SK-N-SH treated with all-trans-retinoic acid at 6 μM for 48 hours (cell line): ENCODE results near the gene TMEM37.

Experiments used
- ATAC-seq: fragments of 200-7000 bp; cut with Tn5 transposase; 3 replicates; pipeline ENCODE4 v1.9.1; 2020; ENCODE audit warnings: mild to moderate bottlenecking, moderate library complexity
- BACH2 ChIP-seq: fragments of 250-450 bp; sonication (Bioruptor Pico); IDR thresholded peaks from 2 replicates; pipeline ENCODE4 v1.9.0; 2021; ENCODE audit warnings: mild to moderate bottlenecking, borderline replicate concordance
- CSDC2 ChIP-seq: fragments of 250-450 bp; sonication (Bioruptor Pico); IDR thresholded peaks from 2 replicates; pipeline ENCODE4 v1.5.0; 2020; ENCODE audit warnings: mild to moderate bottlenecking, moderate library complexity
- ESRRG ChIP-seq: fragments of 250-450 bp; sonication (Bioruptor Pico); IDR thresholded peaks from 2 replicates; pipeline ENCODE4 v1.6.1; 2021; ENCODE audit warnings: mild to moderate bottlenecking
- GLIS3 ChIP-seq: fragments of 250-450 bp; sonication (Bioruptor Pico); IDR thresholded peaks from 2 replicates; pipeline ENCODE4 v1.5.0; 2020; ENCODE audit warnings: mild to moderate bottlenecking, moderate library complexity
- ISL1 ChIP-seq: fragments of 250-450 bp; sonication (Bioruptor Pico); IDR thresholded peaks from 2 replicates; pipeline ENCODE4 v2.1.2; 2022; ENCODE audit warnings: mild to moderate bottlenecking, moderate library complexity
- OSR1 ChIP-seq: fragments of 250-450 bp; sonication (Bioruptor Pico); IDR thresholded peaks from 2 replicates; pipeline ENCODE4 v1.8.0; 2022; ENCODE audit warnings: moderate library complexity, mild to moderate bottlenecking, inconsistent platforms
- PPARA ChIP-seq: fragments of 250-450 bp; sonication (Bioruptor Pico); IDR thresholded peaks from 2 replicates; pipeline ENCODE4 v1.5.0; 2020; ENCODE audit warnings: mild to moderate bottlenecking, borderline replicate concordance
- RARB ChIP-seq: fragments of 250-450 bp; sonication (Bioruptor Pico); IDR thresholded peaks from 2 replicates; pipeline ENCODE4 v1.8.0; 2021; ENCODE audit warnings: mild to moderate bottlenecking, moderate library complexity
- SNAI2 ChIP-seq: fragments of 250-450 bp; sonication (Bioruptor Pico); IDR thresholded peaks from 2 replicates; pipeline ENCODE4 v1.5.0; 2020; ENCODE audit warnings: mild to moderate bottlenecking, moderate library complexity
- TCF4 ChIP-seq: fragments of 250-450 bp; sonication (Bioruptor Pico); IDR thresholded peaks from 2 replicates; pipeline ENCODE4 v1.8.0; 2021; ENCODE audit warnings: mild to moderate bottlenecking, moderate library complexity, borderline replicate concordance
- TOX ChIP-seq: fragments of 250-450 bp; sonication (Bioruptor Pico); IDR thresholded peaks from 2 replicates; pipeline ENCODE4 v1.8.0; 2021; ENCODE audit warnings: mild to moderate bottlenecking, moderate library complexity, borderline replicate concordance
- ZC3H10 ChIP-seq: fragments of 250-450 bp; sonication (Bioruptor Pico); IDR thresholded peaks from 2 replicates; pipeline ENCODE4 v1.5.1; 2021; ENCODE audit warnings: mild to moderate bottlenecking, moderate library complexity
- ZFP3 ChIP-seq: fragments of 250-450 bp; sonication (Bioruptor Pico); IDR thresholded peaks from 2 replicates; pipeline ENCODE4 v1.5.0; 2020; ENCODE audit warnings: mild to moderate bottlenecking, moderate library complexity
- ZFP30 ChIP-seq: fragments of 450-650 bp; formaldehyde crosslinking; IDR thresholded peaks from 2 replicates; pipeline ENCODE4 v1.5.0; 2022; ENCODE audit warnings: mild to moderate bottlenecking, moderate library complexity
- ZNF565 ChIP-seq: fragments of 450-650 bp; formaldehyde crosslinking; conservative IDR thresholded peaks from 2 replicates; pipeline ENCODE4 v1.5.0; 2020; ENCODE audit warnings: low read depth, mild to moderate bottlenecking, moderate library complexity
- ZNF70 ChIP-seq: fragments of 450-650 bp; formaldehyde crosslinking; IDR thresholded peaks from 2 replicates; pipeline ENCODE4 v1.5.0; 2020; ENCODE audit warnings: mild to moderate bottlenecking, moderate library complexity
- ZNF8 ChIP-seq: fragments of 450-650 bp; formaldehyde crosslinking; IDR thresholded peaks from 2 replicates; pipeline ENCODE4 v1.5.0; 2020; ENCODE audit warnings: mild to moderate bottlenecking, moderate library complexity
- TF ChIP-seq, protein P1 (sequence below): fragments of 250-450 bp; sonication (Bioruptor Pico); IDR thresholded peaks from 2 replicates; pipeline ENCODE4 v1.8.0; 2020; ENCODE audit warnings: mild to moderate bottlenecking, moderate library complexity, borderline replicate concordance
- TF ChIP-seq, protein P2 (sequence below): fragments of 250-450 bp; sonication (Bioruptor Pico); IDR thresholded peaks from 2 replicates; pipeline ENCODE4 v1.5.1; 2020; ENCODE audit warnings: low read depth, mild to moderate bottlenecking, moderate library complexity
- TF ChIP-seq, protein P3 (sequence below): fragments of 250-450 bp; sonication (Bioruptor Pico); IDR thresholded peaks from 2 replicates; pipeline ENCODE4 v1.5.1; 2021; ENCODE audit warnings: mild to moderate bottlenecking, moderate library complexity
- TF ChIP-seq, protein P4 (sequence below): fragments of 250-450 bp; sonication (Bioruptor Pico); IDR thresholded peaks from 2 replicates; pipeline ENCODE4 v1.8.0; 2021; ENCODE audit warnings: low read depth, mild to moderate bottlenecking, moderate library complexity, borderline replicate concordance

Gene TMEM37

DNA sequence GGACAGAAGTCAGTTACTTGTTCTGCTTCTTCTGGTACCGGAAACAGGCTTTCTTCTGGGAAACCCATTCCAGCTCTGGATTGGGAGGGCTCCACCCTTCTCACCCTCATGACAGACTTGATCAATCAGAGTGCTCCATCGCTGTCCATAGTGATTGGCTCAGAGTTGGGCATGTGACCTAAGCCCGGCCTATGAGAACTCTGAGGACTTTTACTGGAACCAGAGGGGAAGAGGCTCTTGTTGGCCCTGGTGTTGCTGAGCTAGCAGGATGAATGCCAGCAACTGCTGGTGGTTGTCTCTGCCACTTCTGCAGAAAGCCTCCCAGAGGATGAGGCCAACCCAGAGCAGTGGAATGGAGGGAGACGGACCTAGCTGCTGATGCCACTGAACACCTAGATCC lies 33.3 kb downstream of the TMEM37 start:
- ATAC-seq = peak; percentile 58; the same call in 2 of the 3 replicates
- TF ChIP-seq ISL1 = no peak
- no peak for TF ChIP-seq CSDC2 (CRISPR knock-in tag)
- no peak for TF ChIP-seq TCF4 (CRISPR knock-in tag)
- TF ChIP-seq ZNF8 (CRISPR knock-in tag) = no peak
- no peak for TF ChIP-seq ZFP30
- no peak for TF ChIP-seq PPARA (CRISPR knock-in tag)
- TF ChIP-seq, protein P1, sequence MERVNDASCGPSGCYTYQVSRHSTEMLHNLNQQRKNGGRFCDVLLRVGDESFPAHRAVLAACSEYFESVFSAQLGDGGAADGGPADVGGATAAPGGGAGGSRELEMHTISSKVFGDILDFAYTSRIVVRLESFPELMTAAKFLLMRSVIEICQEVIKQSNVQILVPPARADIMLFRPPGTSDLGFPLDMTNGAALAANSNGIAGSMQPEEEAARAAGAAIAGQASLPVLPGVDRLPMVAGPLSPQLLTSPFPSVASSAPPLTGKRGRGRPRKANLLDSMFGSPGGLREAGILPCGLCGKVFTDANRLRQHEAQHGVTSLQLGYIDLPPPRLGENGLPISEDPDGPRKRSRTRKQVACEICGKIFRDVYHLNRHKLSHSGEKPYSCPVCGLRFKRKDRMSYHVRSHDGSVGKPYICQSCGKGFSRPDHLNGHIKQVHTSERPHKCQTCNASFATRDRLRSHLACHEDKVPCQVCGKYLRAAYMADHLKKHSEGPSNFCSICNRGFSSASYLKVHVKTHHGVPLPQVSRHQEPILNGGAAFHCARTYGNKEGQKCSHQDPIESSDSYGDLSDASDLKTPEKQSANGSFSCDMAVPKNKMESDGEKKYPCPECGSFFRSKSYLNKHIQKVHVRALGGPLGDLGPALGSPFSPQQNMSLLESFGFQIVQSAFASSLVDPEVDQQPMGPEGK = no peak
- TF ChIP-seq ZNF70 (CRISPR knock-in tag) = no peak
- TF ChIP-seq ESRRG (CRISPR knock-in tag) = no peak
- TF ChIP-seq TOX (CRISPR knock-in tag) = no peak
- TF ChIP-seq ZFP3 (CRISPR knock-in tag) = no peak
- TF ChIP-seq ZNF565 (CRISPR knock-in tag) = no peak
- TF ChIP-seq OSR1 (CRISPR knock-in tag) = no peak
- no peak for TF ChIP-seq GLIS3 (CRISPR knock-in tag)
- TF ChIP-seq, protein P2, sequence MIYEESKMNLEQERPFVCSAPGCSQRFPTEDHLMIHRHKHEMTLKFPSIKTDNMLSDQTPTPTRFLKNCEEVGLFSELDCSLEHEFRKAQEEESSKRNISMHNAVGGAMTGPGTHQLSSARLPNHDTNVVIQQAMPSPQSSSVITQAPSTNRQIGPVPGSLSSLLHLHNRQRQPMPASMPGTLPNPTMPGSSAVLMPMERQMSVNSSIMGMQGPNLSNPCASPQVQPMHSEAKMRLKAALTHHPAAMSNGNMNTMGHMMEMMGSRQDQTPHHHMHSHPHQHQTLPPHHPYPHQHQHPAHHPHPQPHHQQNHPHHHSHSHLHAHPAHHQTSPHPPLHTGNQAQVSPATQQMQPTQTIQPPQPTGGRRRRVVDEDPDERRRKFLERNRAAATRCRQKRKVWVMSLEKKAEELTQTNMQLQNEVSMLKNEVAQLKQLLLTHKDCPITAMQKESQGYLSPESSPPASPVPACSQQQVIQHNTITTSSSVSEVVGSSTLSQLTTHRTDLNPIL = no peak

DNA sequence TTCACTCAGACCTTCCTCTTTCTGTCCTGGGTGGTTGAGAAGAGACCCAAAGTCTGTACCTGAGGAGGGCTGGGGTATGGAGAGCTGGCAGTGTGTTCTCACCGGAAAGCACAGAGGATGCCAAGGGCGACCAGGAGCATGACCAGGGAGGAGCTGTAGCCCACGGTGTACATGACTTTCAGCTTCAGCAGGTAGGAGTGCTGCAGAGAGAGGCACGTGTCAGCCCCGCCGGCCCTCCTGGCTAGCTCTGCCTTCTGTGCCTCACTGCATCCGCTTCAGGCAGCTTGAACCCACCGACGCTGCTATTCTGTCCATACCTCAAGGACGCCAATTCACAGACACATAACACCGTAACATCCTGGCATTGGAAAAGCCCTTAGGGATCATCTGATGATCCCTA lies 34.0 kb downstream of the TMEM37 start:
- TF ChIP-seq GLIS3 (CRISPR knock-in tag) (no peak), ZFP3 (CRISPR knock-in tag) (no peak)
- TF ChIP-seq, protein P3, sequence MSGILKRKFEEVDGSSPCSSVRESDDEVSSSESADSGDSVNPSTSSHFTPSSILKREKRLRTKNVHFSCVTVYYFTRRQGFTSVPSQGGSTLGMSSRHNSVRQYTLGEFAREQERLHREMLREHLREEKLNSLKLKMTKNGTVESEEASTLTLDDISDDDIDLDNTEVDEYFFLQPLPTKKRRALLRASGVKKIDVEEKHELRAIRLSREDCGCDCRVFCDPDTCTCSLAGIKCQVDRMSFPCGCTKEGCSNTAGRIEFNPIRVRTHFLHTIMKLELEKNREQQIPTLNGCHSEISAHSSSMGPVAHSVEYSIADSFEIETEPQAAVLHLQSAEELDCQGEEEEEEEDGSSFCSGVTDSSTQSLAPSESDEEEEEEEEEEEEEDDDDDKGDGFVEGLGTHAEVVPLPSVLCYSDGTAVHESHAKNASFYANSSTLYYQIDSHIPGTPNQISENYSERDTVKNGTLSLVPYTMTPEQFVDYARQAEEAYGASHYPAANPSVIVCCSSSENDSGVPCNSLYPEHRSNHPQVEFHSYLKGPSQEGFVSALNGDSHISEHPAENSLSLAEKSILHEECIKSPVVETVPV (CRISPR knock-in tag) = no peak
- no peak for ATAC-seq

DNA sequence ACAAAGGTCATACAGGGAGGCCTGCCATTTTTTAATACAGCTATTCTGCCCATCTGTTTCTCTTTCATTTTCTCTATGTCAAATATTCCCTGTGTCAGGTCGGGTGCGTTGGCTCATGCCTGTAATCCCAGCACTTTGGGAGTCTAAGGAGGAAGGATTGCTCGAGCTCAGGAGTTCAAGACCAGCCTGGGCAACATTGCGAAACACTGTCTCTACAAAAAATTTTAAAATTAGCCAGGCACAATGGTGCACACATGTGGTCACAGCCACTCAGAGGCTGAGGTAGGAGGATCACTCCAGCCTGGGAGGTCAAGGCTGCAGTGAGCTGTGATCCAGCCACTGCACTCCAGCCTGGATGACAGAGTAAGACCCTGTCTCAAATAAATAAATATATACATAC lies 34.7 kb downstream of the TMEM37 start:
- TF ChIP-seq, protein P2 = no peak
- TF ChIP-seq BACH2 (CRISPR knock-in tag) = no peak
- TF ChIP-seq, protein P4, sequence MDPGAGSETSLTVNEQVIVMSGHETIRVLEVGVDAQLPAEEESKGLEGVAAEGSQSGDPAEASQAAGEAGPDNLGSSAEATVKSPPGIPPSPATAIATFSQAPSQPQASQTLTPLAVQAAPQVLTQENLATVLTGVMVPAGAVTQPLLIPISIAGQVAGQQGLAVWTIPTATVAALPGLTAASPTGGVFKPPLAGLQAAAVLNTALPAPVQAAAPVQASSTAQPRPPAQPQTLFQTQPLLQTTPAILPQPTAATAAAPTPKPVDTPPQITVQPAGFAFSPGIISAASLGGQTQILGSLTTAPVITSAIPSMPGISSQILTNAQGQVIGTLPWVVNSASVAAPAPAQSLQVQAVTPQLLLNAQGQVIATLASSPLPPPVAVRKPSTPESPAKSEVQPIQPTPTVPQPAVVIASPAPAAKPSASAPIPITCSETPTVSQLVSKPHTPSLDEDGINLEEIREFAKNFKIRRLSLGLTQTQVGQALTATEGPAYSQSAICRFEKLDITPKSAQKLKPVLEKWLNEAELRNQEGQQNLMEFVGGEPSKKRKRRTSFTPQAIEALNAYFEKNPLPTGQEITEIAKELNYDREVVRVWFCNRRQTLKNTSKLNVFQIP (CRISPR knock-in tag) = no peak
- TF ChIP-seq ZNF8 (CRISPR knock-in tag) = no peak
- TF ChIP-seq RARB = no peak
- TF ChIP-seq ISL1 = no peak
- no peak for TF ChIP-seq ZC3H10
- TF ChIP-seq TOX (CRISPR knock-in tag) = no peak
- no peak for ATAC-seq

DNA sequence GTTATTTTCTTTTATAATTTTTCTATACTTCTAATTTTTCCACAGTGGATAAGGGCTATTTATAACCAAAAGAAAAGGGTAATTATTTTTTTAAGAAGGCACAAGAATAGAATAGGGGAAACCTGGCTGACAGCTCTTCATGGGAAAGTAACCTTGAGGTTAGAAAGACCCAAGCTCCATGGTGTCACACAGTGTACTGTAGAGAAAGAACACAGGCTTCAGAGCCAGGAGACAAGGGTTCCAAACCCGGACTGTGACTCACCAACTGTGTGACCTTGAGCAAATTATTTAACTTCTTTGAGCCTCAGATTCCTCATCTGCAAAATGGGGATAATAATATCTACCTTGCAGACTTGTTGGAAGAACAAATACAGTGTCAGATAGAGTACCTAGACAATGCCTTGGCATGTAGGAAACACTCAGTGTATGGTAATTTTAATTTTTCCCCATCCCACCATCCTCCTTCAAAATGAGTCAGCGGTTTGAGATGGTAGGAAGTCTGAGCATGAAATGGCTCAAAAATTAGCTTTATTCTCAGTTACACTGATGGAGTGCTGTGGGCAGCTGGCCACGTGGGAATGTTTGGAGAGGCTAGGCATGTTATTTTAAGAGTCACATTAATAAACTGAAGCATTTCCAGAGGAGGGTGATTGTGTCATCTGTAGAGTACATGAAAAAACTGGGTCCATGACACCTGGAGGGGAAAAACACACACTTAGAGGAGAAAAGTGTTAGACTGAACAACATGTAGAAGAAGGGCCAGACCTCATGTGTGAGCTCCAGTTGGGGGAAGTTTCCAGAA lies 36.7 kb downstream of the TMEM37 start:
- ATAC-seq = no peak
- no peak for TF ChIP-seq RARB
- TF ChIP-seq ZFP3 (CRISPR knock-in tag) = no peak
- no peak for TF ChIP-seq ZFP30
- TF ChIP-seq, protein P3 (CRISPR knock-in tag) = no peak
- TF ChIP-seq ESRRG (CRISPR knock-in tag) = no peak
- TF ChIP-seq, protein P4 (CRISPR knock-in tag) = no peak
- no peak for TF ChIP-seq ZNF70 (CRISPR knock-in tag)
- no peak for TF ChIP-seq ISL1
- TF ChIP-seq SNAI2 (CRISPR knock-in tag) = no peak
- TF ChIP-seq OSR1 (CRISPR knock-in tag) = no peak
- no peak for TF ChIP-seq GLIS3 (CRISPR knock-in tag)
- TF ChIP-seq ZNF8 (CRISPR knock-in tag) = no peak
- TF ChIP-seq, protein P1 = no peak
- TF ChIP-seq ZC3H10 = no peak
- TF ChIP-seq CSDC2 (CRISPR knock-in tag) = no peak
